ENCODE results near the gene SH3GLB1.

GRCh38 chr1:86756062-86756406 lies 51.7 kb downstream of the SH3GLB1 start:
- TF ChIP-seq CTCF (IDR thresholded peaks at IDR 0.05; ENCODE audit: insufficient read depth, low read depth, low read length) (no peak), EZH2 (IDR thresholded peaks at IDR 0.05; ENCODE audit: insufficient read depth, low read length) (no peak)
